GM19395 (cell line): ENCODE measurements around the gene SH2D1A.
A peak's percentile ranks its signal among the peaks of the same experiment; 100 is the strongest.

Source experiments
- ATAC-seq: cut with Tn5 transposase; IDR thresholded peaks from one replicate; pipeline ENCODE4 v1.9.1; 2021; ENCODE audit warnings: mild to moderate bottlenecking, moderate library complexity; ENCODE audit not compliant: unreplicated experiment

SH2D1A gene

DNA sequence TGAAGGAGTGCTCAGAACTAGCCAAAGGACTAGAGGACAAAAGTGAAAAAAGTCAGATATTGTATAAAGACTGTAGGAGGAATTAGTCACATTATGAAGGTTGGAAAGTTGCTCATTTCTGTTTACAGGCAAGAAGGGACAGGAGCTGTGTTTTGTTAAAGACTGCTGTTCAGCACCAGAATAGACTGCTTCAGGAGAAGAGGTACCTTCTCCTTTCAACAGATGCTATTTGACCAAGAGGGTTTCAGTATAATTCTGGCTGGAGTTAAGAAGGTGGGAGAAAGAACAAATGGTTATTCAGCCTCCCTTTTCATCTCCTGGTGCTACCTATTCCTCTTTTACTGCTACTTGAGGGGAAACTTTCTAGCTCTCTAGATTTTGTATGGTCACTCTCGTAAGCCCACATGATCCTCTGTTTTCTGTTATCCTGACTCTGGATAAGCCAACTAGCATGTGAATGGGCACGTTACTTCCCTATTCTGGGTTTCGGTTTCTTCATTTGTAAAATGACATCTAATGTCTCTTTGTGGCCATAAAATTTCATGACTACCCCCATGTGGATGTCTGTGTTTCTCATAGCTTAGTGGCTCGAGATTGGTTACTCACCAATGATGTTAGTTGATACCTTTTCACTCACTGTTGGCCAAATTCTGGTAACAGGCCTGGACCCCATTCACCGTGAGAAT, 68.9 kb downstream of the SH2D1A start:
- peak; percentile 71 for ATAC-seq

DNA sequence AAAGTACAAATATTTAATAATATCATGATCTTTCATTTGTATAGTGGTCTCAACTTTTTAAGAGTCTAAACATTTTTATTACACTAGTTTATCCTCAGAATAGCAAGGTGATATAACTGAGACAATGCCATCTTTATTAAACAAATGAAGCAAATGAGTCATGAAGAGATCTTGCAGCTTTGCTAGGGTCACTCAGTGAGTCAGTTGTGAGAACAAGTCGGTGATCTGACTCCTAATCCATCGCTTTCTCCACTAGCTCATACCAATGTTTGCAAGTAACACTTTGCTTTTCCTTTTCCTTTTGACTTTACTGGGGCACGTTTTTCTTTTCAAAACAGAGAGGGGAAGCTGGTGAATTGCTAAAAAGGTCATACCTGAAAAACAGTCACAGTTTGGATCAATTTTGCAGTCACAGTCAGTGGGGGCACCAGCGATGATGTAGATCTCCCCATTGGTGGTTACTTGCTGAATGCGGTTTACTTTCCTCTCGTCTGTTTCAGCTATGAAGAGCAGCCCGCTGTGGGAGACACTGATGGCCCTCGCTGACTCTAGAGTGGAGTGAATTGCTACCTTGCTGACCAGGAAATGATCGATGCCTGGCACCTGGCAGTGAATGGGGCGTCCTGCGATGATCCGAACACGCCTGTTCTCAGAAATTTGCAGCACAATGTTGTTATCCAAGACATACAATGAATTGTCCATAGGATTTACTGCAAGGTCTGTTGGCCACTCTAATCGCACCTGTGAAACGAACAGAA, 75.7 kb downstream of the SH2D1A start:
- ATAC-seq, result no peak
